Suprapubic skin (tissue), 4 donors: ENCODE data around the gene INTS11. TPM values are rescaled to one million over a fixed set of nuclear protein-coding genes. Genes with fewer than 3 reads are reported as not detected.

Experiments
- DNase-seq, 2 donors: peaks; one replicate each; pipeline ENCODE4 v3.0.0-alpha.2; 2019; ENCODE audit warnings: low spot score in 2 of 2
- H3K27ac ChIP-seq: fragments of 200-600 bp; sonication (generic); one replicate; pipeline ENCODE4 v1.5.1; 2019
- H3K27me3 ChIP-seq: fragments of 200-600 bp; sonication (generic); one replicate; pipeline ENCODE4 v1.5.1; 2019
- H3K36me3 ChIP-seq: fragments of 200-600 bp; sonication (generic); one replicate; pipeline ENCODE4 v1.5.1; 2019
- H3K4me1 ChIP-seq: fragments of 200-600 bp; sonication (generic); one replicate; pipeline ENCODE4 v1.5.1; 2019
- H3K4me3 ChIP-seq: fragments of 200-600 bp; sonication (generic); one replicate; pipeline ENCODE4 v1.5.1; 2019; ENCODE audit warnings: mild to moderate bottlenecking
- H3K9me3 ChIP-seq: fragments of 200-600 bp; sonication (generic); one replicate; pipeline ENCODE4 v1.5.1; 2019
- CTCF ChIP-seq, 2 donors: fragments of 200-600 bp in 1 of 2; fragments of 450-650 bp in 1 of 2; sonication (generic) in 1 of 2; IDR thresholded peaks; one replicate each; pipeline ENCODE4 v1.5.1; 2016 to 2019; ENCODE audit warnings: antibody characterized with exemption in 2 of 2, mild to moderate bottlenecking in 1 of 2, moderate library complexity in 1 of 2
- EP300 ChIP-seq: sonication (generic); formaldehyde crosslinking; IDR thresholded peaks from one replicate; pipeline ENCODE4 v1.6.1; 2017; ENCODE audit warnings: antibody characterized with exemption
- POLR2A ChIP-seq, 2 donors: fragments of 450-650 bp; IDR thresholded peaks; one replicate each; pipeline ENCODE4 v1.6.1; 2017; ENCODE audit warnings: antibody characterized with exemption in 2 of 2, mild to moderate bottlenecking in 2 of 2, moderate library complexity in 2 of 2
- POLR2AphosphoS5 ChIP-seq, 3 donors: sonication (generic); formaldehyde crosslinking; IDR thresholded peaks; one replicate each; pipeline ENCODE4 v1.6.1; 2017; ENCODE audit warnings: antibody characterized with exemption in 3 of 3
- WGBS: methylation state at CpG from one replicate; pipeline ENCODE4 v1.1.5; 2018; 5-methylcytosine and 5-hydroxymethylcytosine counted together
- total RNA-seq, 4 donors: library from RNA; depleted of rRNA; stranded (reverse); fragments of >200 nt; gene quantifications; one replicate each; pipeline ENCODE4 v1.1.0, GENCODE V29; 2016

INTS11 gene
- total RNA-seq, 4 donors from 2014 or later, result 105 to 242 (median 151) TPM

GRCh38 chr1:1300352-1300739, 24.1 kb downstream of the INTS11 start:
- TF ChIP-seq POLR2AphosphoS5 (IDR thresholded peaks at IDR 0.05), result no peak
- no peak for TF ChIP-seq CTCF (IDR thresholded peaks at IDR 0.05)
- no peak for TF ChIP-seq EP300
- no peak for TF ChIP-seq POLR2A (IDR thresholded peaks at IDR 0.05)
- 74% methylated on average over 8 of the region's 12 CpGs for WGBS
- no peak for DNase-seq
- Histone ChIP-seq H3K27me3 (no peaks in the 10 kb centered on the region), H3K4me1 (peaks cover 39% of the 10 kb centered on the region), H3K9me3 (no peaks in the 10 kb centered on the region), H3K4me3 (no peak overlapping the region), H3K36me3 (peaks cover 47% of the 10 kb centered on the region), H3K27ac (no peak overlapping the region)

- Histone ChIP-seq H3K27ac (no peak overlapping the region), H3K4me3 (no peak overlapping the region), H3K36me3 (peaks cover 52% of the 10 kb centered on the region), H3K27me3 (no peaks in the 10 kb centered on the region), H3K4me1 (peaks cover 34% of the 10 kb centered on the region), H3K9me3 (no peaks in the 10 kb centered on the region)
- WGBS, result 88% methylated on average over 10 of the region's 22 CpGs
- TF ChIP-seq POLR2AphosphoS5 (IDR thresholded peaks at IDR 0.05), result no peak
- peak in 1 of 2 donors; percentile 8 for TF ChIP-seq CTCF (IDR thresholded peaks at IDR 0.05)
- DNase-seq, result no peak
These were observed 24.6 kb downstream of the INTS11 start for GRCh38 chr1:1299686-1300351.

- 80% methylated on average over 6 of the region's 30 CpGs for WGBS
- Histone ChIP-seq H3K27ac (no peak overlapping the region), H3K36me3 (peaks cover 59% of the 10 kb centered on the region), H3K4me3 (no peak overlapping the region), H3K4me1 (peaks cover 26% of the 10 kb centered on the region), H3K27me3 (no peaks in the 10 kb centered on the region), H3K9me3 (no peaks in the 10 kb centered on the region)
- no peak for DNase-seq
- no peak for TF ChIP-seq POLR2A (IDR thresholded peaks at IDR 0.05)
- no peak for TF ChIP-seq CTCF (IDR thresholded peaks at IDR 0.05)
- TF ChIP-seq EP300, result no peak
- TF ChIP-seq POLR2AphosphoS5 (IDR thresholded peaks at IDR 0.05), result no peak
These were observed 25.4 kb downstream of the INTS11 start for GRCh38 chr1:1298861-1299685.

GRCh38 chr1:1297802-1298424, 26.5 kb downstream of the INTS11 start:
- peaks cover 15% of the 10 kb centered on the region for H3K4me1 ChIP-seq
- TF ChIP-seq EP300 (no peak), POLR2AphosphoS5 (IDR thresholded peaks at IDR 0.05) (no peak), CTCF (IDR thresholded peaks at IDR 0.05) (no peak), POLR2A (IDR thresholded peaks at IDR 0.05) (no peak)
- 100% methylated on average over 2 of the region's 31 CpGs for WGBS
- H3K27ac ChIP-seq, result no peak overlapping the region
- H3K36me3 ChIP-seq, result peaks cover 64% of the 10 kb centered on the region
- H3K9me3 ChIP-seq, result no peaks in the 10 kb centered on the region
- H3K27me3 ChIP-seq, result no peaks in the 10 kb centered on the region
- DNase-seq, result no peak
- no peak overlapping the region for H3K4me3 ChIP-seq
